Sigmoid colon (tissue), 4 donors: Measurements from ENCODE around the gene HKDC1.

ENCODE experiments used
- CTCF ChIP-seq, 4 experiments: fragments of 450-650 bp in 3 of 4; fragments of 200-600 bp in 1 of 4; IDR thresholded peaks; one replicate each; pipeline ENCODE4 v1.5.1; 2016 to 2019; ENCODE audit warnings: antibody characterized with exemption in 4 of 4, mild to moderate bottlenecking in 3 of 4, moderate library complexity in 2 of 4
- EP300 ChIP-seq, 4 donors: sonication (generic); formaldehyde crosslinking; IDR thresholded peaks; one replicate each; pipeline ENCODE4 v1.6.1; 2017; ENCODE audit warnings: antibody characterized with exemption in 4 of 4
- POLR2A ChIP-seq, 2 donors: fragments of 450-650 bp; IDR thresholded peaks; one replicate each; pipeline ENCODE4 v1.6.1; 2016; ENCODE audit warnings: antibody characterized with exemption in 2 of 2, mild to moderate bottlenecking in 2 of 2, moderate library complexity in 2 of 2
- POLR2AphosphoS5 ChIP-seq, 4 donors: sonication (generic); formaldehyde crosslinking; IDR thresholded peaks; one replicate each; pipeline ENCODE4 v1.6.1; 2017; ENCODE audit warnings: antibody characterized with exemption in 4 of 4

DNA sequence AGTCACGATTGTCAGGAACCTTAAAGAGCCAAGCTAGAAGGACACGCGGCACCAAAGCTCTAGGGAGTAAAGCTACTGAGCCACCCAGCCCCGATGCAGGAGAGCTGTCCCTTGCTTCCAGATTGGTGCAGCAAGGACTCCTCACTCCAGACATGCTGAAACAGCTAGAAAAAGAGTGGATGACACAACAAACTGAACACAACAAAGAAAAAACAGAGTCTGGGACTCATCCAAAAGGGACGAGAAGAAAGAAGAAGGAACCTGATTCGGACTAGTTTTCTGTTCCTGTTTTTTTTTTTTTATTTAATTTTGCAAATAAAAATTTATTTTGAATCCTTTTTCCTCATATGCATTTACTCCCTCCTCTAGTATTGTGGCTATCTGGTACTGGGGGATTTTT, 11.4 kb upstream of the HKDC1 start:
- TF ChIP-seq CTCF (IDR thresholded peaks at IDR 0.05) (no peak), EP300 (IDR thresholded peaks at IDR 0.05) (no peak), POLR2AphosphoS5 (IDR thresholded peaks at IDR 0.05) (no peak), POLR2A (IDR thresholded peaks at IDR 0.05) (no peak)
